HL-60 (cell line): ENCODE data around the gene IL20.

Source experiments
- CTCF ChIP-seq: IDR thresholded peaks from one replicate; pipeline ENCODE4 v1.5.1; 2011; ENCODE audit warnings: low read length, control low read depth, inconsistent platforms; ENCODE audit not compliant: insufficient read depth
- TF ChIP-seq, protein P1 (sequence below): IDR thresholded peaks from 2 replicates; pipeline ENCODE4 v1.6.1; 2012; ENCODE audit warnings: low read depth; ENCODE audit not compliant: insufficient replicate concordance

DNA sequence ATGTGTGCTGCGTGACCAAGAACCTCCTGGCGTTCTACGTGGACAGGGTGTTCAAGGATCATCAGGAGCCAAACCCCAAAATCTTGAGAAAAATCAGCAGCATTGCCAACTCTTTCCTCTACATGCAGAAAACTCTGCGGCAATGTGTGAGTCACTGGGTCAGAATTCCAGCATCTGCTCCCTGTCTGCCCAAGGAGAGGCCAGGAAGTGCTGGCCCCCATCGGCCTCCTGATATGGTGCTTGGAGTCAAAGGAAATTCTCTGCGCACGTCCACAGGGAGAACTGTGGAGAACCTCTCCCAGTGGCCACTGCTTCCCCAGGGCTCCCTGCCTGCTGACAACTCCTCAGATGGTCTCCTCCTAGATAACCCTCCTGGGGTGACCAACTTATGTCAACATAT is 25.6 kb upstream of the IL20 start:
- TF ChIP-seq, protein P1, sequence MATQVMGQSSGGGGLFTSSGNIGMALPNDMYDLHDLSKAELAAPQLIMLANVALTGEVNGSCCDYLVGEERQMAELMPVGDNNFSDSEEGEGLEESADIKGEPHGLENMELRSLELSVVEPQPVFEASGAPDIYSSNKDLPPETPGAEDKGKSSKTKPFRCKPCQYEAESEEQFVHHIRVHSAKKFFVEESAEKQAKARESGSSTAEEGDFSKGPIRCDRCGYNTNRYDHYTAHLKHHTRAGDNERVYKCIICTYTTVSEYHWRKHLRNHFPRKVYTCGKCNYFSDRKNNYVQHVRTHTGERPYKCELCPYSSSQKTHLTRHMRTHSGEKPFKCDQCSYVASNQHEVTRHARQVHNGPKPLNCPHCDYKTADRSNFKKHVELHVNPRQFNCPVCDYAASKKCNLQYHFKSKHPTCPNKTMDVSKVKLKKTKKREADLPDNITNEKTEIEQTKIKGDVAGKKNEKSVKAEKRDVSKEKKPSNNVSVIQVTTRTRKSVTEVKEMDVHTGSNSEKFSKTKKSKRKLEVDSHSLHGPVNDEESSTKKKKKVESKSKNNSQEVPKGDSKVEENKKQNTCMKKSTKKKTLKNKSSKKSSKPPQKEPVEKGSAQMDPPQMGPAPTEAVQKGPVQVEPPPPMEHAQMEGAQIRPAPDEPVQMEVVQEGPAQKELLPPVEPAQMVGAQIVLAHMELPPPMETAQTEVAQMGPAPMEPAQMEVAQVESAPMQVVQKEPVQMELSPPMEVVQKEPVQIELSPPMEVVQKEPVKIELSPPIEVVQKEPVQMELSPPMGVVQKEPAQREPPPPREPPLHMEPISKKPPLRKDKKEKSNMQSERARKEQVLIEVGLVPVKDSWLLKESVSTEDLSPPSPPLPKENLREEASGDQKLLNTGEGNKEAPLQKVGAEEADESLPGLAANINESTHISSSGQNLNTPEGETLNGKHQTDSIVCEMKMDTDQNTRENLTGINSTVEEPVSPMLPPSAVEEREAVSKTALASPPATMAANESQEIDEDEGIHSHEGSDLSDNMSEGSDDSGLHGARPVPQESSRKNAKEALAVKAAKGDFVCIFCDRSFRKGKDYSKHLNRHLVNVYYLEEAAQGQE: no peak
- TF ChIP-seq CTCF: no peak
